NCI-H128 (cell line): ENCODE results near the gene IGFL1.
"Not testable (repeated sequence)": the region's sequence is repeated elsewhere in the genome, so short reads cannot be mapped to it uniquely, and the experiment has no call there.

ENCODE experiments used
- DNase-seq: peaks from one replicate; lab custom pipeline; 2025; ENCODE audit not compliant: unreplicated experiment; lab: John Stamatoyannopoulos, UW

Gene IGFL1

DNA sequence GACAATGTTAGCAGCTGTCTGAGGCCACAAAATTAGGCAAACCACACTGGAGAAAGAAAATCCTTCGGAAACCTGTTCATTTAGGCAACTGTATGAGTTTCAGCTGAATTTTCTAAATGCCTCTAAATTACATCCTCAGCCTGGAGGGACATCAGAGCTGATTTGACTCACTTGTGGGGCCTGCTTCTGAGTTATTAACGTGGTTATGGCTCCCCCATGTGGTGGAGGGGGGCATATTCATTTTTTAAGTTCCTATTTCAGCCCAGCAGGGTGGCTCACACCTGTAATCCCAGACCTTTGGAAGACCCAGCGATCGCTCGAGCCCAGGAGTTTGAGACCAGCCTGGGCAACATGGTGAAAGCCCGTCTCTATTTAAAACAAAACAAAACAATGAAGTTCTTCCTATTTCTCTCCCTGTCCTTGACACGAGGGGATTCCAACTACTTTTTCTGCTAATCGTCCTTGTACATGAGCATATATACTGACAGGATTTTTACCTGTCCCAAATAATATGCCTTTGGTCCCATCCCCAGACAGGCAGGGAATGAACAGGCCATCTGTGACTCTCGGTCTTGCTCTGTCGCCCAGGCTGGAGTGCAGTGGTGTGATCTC, 35.8 kb downstream of the IGFL1 start:
- peak; percentile 71 for DNase-seq

DNA sequence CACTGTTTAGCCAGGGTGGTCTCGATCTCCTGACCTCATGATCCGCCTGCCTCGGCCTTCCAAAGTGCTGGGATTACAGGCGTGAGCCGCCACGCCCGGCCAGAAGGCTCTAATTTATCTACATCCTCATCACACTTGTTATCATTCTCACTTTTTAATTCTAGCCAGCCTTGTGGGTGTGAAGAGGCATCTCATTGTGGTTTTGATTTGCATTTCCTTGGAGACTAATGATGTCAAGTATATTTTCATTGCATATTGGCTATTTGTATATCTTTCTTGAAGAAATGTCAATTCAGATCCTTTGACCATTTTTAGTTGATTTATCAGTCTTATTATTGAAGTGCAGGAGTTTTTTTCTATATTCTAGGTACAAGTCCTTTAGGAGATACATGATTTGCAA, 39.6 kb downstream of the IGFL1 start:
- DNase-seq = no peak

DNA sequence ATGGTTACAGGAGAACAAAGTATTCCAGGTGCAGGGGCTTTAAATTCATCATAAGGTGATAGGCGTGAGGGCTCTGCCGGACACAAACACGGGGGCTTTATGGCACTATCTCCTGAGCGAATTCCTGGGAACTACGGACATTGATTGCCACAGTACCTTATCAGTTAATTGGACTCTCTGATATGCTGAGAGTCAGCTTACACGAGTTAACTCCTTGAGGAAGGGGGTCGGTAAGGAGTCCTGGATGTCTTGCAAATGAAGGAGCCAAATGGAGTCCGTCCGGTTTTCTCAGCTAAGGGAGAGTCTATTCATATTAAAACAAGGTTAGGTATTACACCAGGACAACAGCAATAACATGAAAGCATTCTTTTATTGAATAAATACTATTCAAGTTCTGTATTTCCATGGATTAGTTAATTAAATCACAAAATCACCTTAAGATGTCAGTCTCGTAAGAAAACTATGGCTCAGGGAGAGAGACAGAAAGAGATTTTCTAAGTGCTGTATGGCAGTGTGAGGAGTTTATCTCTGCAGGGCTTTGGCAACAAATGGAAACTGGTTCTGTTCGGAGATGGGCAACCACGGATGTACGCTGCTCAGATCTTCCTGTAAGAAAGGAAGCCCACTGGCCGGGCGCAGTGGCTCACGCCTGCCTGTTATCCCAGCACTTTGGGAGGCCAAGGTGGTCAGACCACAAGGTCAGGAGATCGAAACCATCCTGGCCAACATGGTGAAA, 41.1 kb downstream of the IGFL1 start:
- no peak for DNase-seq

DNA sequence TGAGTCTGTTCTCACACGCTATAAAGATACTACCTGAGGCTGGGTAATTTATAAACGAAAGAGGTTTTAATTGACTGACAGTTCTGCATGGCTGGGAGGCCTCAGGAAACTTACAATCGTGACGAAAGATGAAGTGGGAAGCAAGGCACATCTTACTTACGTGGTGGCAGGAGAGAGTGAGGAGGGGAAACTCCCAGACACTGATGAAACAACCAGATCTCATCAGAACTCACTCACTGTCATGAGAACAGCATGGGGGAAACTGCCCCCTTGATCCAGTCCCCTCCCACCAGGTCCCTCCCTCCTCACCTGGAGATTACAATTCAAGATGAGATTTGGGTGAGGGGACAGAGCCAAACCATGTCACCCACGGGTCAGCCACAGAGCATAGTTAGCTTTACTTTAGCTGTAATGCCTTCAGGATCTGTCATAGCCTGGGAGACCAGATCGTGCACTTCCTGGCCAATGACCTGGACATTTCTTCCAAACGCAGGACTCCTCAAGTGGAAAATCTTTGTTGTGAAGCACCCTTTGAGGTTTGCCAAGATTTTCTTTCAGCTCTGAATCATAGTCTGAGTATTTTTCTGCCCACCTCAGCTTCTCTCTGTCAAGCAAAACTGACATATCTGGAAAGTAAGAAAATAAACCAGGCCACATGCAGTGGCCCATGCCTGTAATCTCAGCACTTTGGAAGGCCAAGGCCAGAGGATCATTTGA, 42.1 kb downstream of the IGFL1 start:
- no peak for DNase-seq

DNA sequence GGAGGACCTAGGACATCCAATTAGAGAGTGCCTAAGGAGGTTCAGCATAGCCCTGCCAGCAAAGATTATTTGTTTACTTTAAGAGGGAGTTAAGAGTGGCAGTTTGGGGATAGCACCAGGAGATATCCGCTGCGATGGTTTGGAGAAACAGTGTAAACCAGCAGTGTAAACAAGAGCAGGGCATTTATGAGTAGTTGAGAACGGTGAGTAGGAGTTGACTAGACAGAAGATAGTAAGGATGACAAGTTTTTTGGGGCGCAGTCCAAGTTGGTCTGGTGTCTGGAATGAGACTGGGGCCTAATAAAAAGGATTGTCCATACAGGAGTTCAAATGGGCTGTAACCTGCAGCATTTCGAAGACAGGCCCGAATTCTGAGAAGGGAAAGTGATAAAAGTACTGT, 44.4 kb downstream of the IGFL1 start:
- DNase-seq = not testable (repeated sequence)

DNA sequence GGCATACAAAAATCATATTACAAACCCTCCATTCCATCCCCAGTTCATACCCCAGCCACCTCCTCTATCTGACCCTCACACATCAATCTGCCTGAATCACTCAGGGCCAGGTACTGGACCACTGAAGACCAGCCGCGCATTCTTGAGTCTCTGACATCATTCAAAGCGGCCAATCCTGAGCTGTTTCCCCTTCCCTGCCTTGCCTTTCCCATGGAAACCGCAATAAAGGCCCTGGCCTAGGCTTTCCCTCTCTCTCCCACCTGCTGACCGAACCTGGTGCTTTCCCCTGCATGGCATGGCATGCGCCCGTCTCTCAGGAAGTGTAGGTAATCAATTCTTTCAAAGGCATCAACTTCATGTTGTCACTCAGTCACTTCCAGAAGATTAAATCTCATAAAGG, 49.6 kb downstream of the IGFL1 start:
- DNase-seq = no peak
